Measurements from ENCODE around the gene PCDH19. TPM values are rescaled to one million over a fixed set of nuclear protein-coding genes. Genes with fewer than 3 reads are reported as not detected.

The PCDH19 gene
- polyA plus RNA-seq, 3 donors from 2014 or later, result not detected

Other genes with a start within 250 kb of the PCDH19 start
- not detected for gene TNMD, start 174.7 kb upstream of the PCDH19 start, polyA plus RNA-seq
- gene TSPAN6, start 226.5 kb upstream of the PCDH19 start, polyA plus RNA-seq, result under 1 TPM in 1 of 3 donors, not detected in 2; 0.64 TPM
- gene SRPX2, start 233.9 kb upstream of the PCDH19 start, polyA plus RNA-seq, result not detected

All from immature natural killer cell (primary cell).